GM10266 (cell line): Measurements from ENCODE around the gene PDZRN4.

Source experiments
- DNase-seq: peaks from one replicate; pipeline ENCODE4 v3.0.0; 2012; ENCODE audit errors: extremely low spot score
- TF ChIP-seq, protein P1 (sequence below): IDR thresholded peaks from 2 replicates; pipeline ENCODE4 v1.5.1; 2012; ENCODE audit warnings: mild to moderate bottlenecking, low read depth; ENCODE audit not compliant: control insufficient read depth, insufficient read depth; ENCODE audit errors: missing control alignments

The PDZRN4 gene

DNA sequence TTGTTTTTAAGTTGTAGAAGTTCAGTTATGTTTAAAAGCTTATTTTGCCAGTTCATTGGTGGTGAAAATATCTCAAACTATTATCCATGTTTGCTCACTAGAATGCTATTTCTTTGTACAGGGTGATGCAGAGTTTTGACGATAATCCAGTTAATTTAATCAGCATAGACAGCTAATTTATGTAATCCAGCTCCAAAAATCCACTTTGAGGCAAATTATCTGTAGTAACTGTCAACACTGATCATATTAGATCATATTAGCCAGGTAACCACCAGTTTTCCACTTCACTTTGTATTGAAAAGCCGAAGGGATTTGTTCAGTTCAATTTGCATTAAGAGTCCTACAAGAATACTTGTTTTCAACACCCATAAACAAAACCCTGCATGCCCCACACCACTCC lies 378.6 kb downstream of the PDZRN4 start:
- TF ChIP-seq, protein P1, sequence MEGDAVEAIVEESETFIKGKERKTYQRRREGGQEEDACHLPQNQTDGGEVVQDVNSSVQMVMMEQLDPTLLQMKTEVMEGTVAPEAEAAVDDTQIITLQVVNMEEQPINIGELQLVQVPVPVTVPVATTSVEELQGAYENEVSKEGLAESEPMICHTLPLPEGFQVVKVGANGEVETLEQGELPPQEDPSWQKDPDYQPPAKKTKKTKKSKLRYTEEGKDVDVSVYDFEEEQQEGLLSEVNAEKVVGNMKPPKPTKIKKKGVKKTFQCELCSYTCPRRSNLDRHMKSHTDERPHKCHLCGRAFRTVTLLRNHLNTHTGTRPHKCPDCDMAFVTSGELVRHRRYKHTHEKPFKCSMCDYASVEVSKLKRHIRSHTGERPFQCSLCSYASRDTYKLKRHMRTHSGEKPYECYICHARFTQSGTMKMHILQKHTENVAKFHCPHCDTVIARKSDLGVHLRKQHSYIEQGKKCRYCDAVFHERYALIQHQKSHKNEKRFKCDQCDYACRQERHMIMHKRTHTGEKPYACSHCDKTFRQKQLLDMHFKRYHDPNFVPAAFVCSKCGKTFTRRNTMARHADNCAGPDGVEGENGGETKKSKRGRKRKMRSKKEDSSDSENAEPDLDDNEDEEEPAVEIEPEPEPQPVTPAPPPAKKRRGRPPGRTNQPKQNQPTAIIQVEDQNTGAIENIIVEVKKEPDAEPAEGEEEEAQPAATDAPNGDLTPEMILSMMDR = no peak

GRCh38 chr12:41573445-41573844 lies 385.3 kb downstream of the PDZRN4 start:
- TF ChIP-seq, protein P1 = no peak

More for the DNA sequence above, 378.6 kb downstream of the PDZRN4 start:
- no peak for DNase-seq

DNA sequence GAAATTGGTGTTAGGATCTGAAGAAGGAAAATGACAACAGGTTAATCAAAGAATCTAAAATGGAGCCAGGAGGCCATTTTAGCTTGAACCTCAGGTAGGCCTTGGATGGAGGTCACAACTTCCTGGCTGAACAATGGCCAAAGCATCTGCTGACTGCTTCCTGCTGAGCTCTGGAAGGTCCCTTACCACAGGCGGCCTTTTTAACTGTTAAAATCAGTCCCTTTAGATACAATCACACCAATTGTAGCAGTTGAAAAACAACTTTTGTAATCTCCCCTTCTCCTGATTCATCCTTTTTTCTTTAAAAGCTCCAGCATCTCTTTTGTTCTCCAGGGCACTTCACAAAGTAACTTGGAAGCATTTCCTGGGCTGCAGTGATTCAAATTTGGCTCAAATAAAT lies 388.8 kb downstream of the PDZRN4 start:
- TF ChIP-seq, protein P1 = no peak
- no peak for DNase-seq

More at GRCh38 chr12:41573445-41573844, 385.3 kb downstream of the PDZRN4 start:
- no peak for DNase-seq

DNA sequence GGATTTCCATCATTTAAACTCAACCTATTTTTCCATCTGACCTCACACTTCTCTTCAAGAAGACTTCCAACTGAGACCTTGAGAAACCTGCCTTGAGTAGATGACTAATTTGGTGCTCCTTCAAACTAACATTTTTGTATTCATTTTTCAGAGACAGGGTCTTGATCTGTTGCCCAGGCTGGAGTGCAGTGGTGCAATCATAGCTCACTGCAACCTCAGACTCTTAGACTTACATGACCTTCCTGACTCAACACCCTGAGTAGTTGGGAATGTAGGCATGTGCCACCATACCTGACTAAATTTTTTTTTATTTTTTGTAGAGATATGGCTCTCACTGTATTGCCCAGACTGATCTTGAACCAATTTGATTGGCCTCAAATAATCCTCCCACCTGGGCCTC lies 389.9 kb downstream of the PDZRN4 start:
- TF ChIP-seq, protein P1 = no peak
- DNase-seq = no peak

- DNase-seq = no peak
- TF ChIP-seq, protein P1 = no peak
These were observed 397.7 kb downstream of the PDZRN4 start for GRCh38 chr12:41585784-41586183.

DNA sequence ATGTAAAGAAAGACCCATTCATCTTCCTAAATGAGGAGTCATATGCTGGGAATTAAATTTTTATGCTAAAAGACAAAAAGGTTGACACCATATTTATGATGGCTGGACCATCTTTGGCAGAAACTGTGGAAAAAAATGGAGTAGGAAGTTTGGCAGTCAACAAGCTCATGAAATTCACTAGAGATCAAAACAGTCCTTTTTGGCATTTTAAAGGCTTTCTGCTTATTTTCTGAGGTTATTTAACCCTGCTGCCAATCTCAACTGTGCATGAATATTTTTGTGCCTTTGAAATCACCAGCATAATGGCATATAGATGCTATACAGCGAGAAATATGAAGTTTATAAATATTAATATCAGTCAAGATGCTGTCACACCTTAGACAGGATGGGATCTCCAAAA lies 399.5 kb downstream of the PDZRN4 start:
- TF ChIP-seq, protein P1 = no peak
- no peak for DNase-seq

GRCh38 chr12:41589878-41590277 lies 401.8 kb downstream of the PDZRN4 start:
- TF ChIP-seq, protein P1 = no peak
- no peak for DNase-seq
